ENCODE results near the gene RAB11A. TPM values are rescaled to one million over a fixed set of nuclear protein-coding genes. Genes with fewer than 3 reads are reported as not detected.

The RAB11A gene
- total and polyA plus RNA-seq, 2 donors (not counting 3 experiments of a cell fraction or from before 2014, with no cell fraction given): 239 to 250 TPM

GRCh38 chr15:65916664-65917406, 47.5 kb downstream of the RAB11A start:
- ChIA-PET CTCF (interaction anchor here (0.9 to 2.2 kb wide), 4 partner anchors 15 to 276 kb away, joined by 3 to 6 read pairs (median 4); partner anchors contain the start of gene RAB11A), POLR2A (no interaction called here)
- Histone ChIP-seq H3K9me3 (replicated peaks; ENCODE audit: control insufficient read depth, insufficient read depth, low read length) (no peaks in the 10 kb centered on the region), H3K4me2 (ENCODE audit: insufficient read depth, low read length) (no peak overlapping the region), H3K27ac (ENCODE audit: insufficient read depth, low read depth, low read length) (no peak overlapping the region), H3K36me3 (ENCODE audit: control insufficient read depth in 2 of 2, extremely low read depth in 1 of 2, insufficient read depth in 2 of 2, low read length in 2 of 2) (peaks cover 0 to 5% of the 10 kb centered on the region in 2 experiments), H3K4me3 (replicated peaks in 1 of 3; ENCODE audit: insufficient read depth in 1 of 3, low read depth in 1 of 3, low read length in 3 of 3) (no peak overlapping the region), H3K27me3 (ENCODE audit: control insufficient read depth in 2 of 2, insufficient read depth in 2 of 2, low read length in 2 of 2) (no peaks in the 10 kb centered on the region), H3K9ac (replicated peaks; ENCODE audit: extremely low read depth, insufficient read depth, low read length) (no peak overlapping the region), H3K79me2 (ENCODE audit: control insufficient read depth, insufficient read depth, low read length) (no peaks in the 10 kb centered on the region), H2AFZ (ENCODE audit: low read depth, low read length) (no peak overlapping the region), H3K4me1 (ENCODE audit: control insufficient read depth, extremely low read depth, insufficient read depth, low read length) (no peaks in the 10 kb centered on the region), H3K9me1 (replicated peaks; ENCODE audit: control insufficient read depth, extremely low read depth, insufficient read depth, low read length) (no peaks in the 10 kb centered on the region), H4K20me1 (replicated peaks; ENCODE audit: control insufficient read depth, extremely low read depth, insufficient read depth, low read length) (no peaks in the 10 kb centered on the region)
- no TSS peak for BruUV-seq (replicated peaks)
- peak; percentile 74 for FAIRE-seq
- dilution Hi-C loops (cut with MboI; ENCODE audit: extremely low pct_ligation_motif_present, low sequenced_read_pairs): no loop called here
- peak; percentile 54 to 62 for TF ChIP-seq CTCF (IDR thresholded peaks at IDR 0.05; ENCODE audit: extremely low read depth in 1 of 2, insufficient read depth in 1 of 2, low read depth in 1 of 2, low read length in 2 of 2)
- TF ChIP-seq POLR2A (IDR thresholded peaks at IDR 0.05; ENCODE audit: low read depth, low read length): no peak
- intact Hi-C loops (cut with micrococcal nuclease): loop anchor here (2.0 to 10.0 kb wide), 2 partner anchors 274 to 368 kb away; no protein-coding TSS in a partner anchor
- peak; percentile 52 for DNase-seq (ENCODE audit: low read depth, low spot score)

GRCh38 chr15:65917407-65917756, 48.1 kb downstream of the RAB11A start:
- no peaks in the 10 kb centered on the region for H3K4me1 ChIP-seq (ENCODE audit: control insufficient read depth, extremely low read depth, insufficient read depth, low read length)
- no peak overlapping the region for H3K27ac ChIP-seq (ENCODE audit: insufficient read depth, low read depth, low read length)
- intact Hi-C loops (cut with micrococcal nuclease): loop anchor here (2.0 to 10.0 kb wide), 2 partner anchors 273 to 367 kb away; no protein-coding TSS in a partner anchor
- no peaks in the 10 kb centered on the region for H3K9me1 ChIP-seq (replicated peaks; ENCODE audit: control insufficient read depth, extremely low read depth, insufficient read depth, low read length)
- no peak overlapping the region for H3K9ac ChIP-seq (replicated peaks; ENCODE audit: extremely low read depth, insufficient read depth, low read length)
- ChIA-PET POLR2A (no interaction called here), CTCF (interaction anchor here (0.9 to 2.2 kb wide), 3 partner anchors 15 to 275 kb away, joined by 3 to 6 read pairs (median 5); no protein-coding TSS in a partner anchor)
- no peak for FAIRE-seq
- no peak overlapping the region for H3K4me2 ChIP-seq (ENCODE audit: insufficient read depth, low read length)
- H3K79me2 ChIP-seq (ENCODE audit: control insufficient read depth, insufficient read depth, low read length): no peaks in the 10 kb centered on the region
- no TSS peak for BruUV-seq (replicated peaks)
- no peak for DNase-seq (ENCODE audit: low read depth, low spot score)
- no peak overlapping the region for H2AFZ ChIP-seq (ENCODE audit: low read depth, low read length)
- no peaks in the 10 kb centered on the region for H3K36me3 ChIP-seq (ENCODE audit: control insufficient read depth in 2 of 2, extremely low read depth in 1 of 2, insufficient read depth in 2 of 2, low read length in 2 of 2)
- H3K4me3 ChIP-seq (replicated peaks in 1 of 3; ENCODE audit: insufficient read depth in 1 of 3, low read depth in 1 of 3, low read length in 3 of 3): no peak overlapping the region
- TF ChIP-seq FOS (IDR thresholded peaks at IDR 0.05; ENCODE audit: borderline replicate concordance, insufficient read depth, low read length) (no peak), POLR2AphosphoS5 (IDR thresholded peaks at IDR 0.05; ENCODE audit: insufficient read depth, low read depth, low read length) (no peak), MAX (IDR thresholded peaks at IDR 0.05; ENCODE audit: insufficient read depth, insufficient read length) (no peak), EZH2 (IDR thresholded peaks at IDR 0.05; ENCODE audit: borderline replicate concordance, low read depth, low read length, severe bottlenecking) (no peak), POLR2A (IDR thresholded peaks at IDR 0.05; ENCODE audit: low read depth, low read length) (no peak), JUN (IDR thresholded peaks at IDR 0.05; ENCODE audit: borderline replicate concordance, insufficient read depth, insufficient read length, low read depth) (no peak), MYC (IDR thresholded peaks at IDR 0.05; ENCODE audit: low read depth, low read length) (no peak), CTCF (IDR thresholded peaks at IDR 0.05; ENCODE audit: extremely low read depth in 1 of 2, insufficient read depth in 1 of 2, low read depth in 1 of 2, low read length in 2 of 2) (no peak), GATA2 (IDR thresholded peaks at IDR 0.05; ENCODE audit: insufficient read depth, insufficient read length, low read depth, low read length) (no peak)
- H3K9me3 ChIP-seq (replicated peaks; ENCODE audit: control insufficient read depth, insufficient read depth, low read length): no peaks in the 10 kb centered on the region
- H4K20me1 ChIP-seq (replicated peaks; ENCODE audit: control insufficient read depth, extremely low read depth, insufficient read depth, low read length): no peaks in the 10 kb centered on the region
- H3K27me3 ChIP-seq (ENCODE audit: control insufficient read depth in 2 of 2, insufficient read depth in 2 of 2, low read length in 2 of 2): no peaks in the 10 kb centered on the region
- dilution Hi-C loops (cut with MboI; ENCODE audit: extremely low pct_ligation_motif_present, low sequenced_read_pairs): no loop called here

Data from endothelial cell of umbilical vein (primary cell).